ENCODE results near the gene MAPK10.
"Not testable (repeated sequence)": the region's sequence is repeated elsewhere in the genome, so short reads cannot be mapped to it uniquely, and the experiment has no call there.

MAPK10 gene

DNA sequence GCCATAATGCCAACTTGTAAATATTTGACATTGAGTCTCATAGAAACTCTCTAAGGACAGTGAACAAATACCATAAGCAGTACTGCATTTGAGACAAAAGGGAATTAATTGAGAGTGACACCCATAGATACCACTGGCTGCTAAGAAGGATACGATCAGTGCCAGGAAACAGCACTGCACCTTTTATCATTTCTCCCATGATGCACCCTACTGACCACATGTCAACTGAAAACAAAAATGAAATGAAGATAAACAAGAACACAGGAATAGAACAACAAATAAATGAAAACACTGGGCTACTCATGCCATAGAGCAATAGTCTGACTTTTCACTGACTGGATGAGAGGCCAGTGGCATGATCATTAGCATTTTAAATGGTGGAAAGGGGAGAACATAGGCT, 270.8 kb downstream of the MAPK10 start:
- DNase-seq (ENCODE audit: insufficient read length, low spot score) (no peak), FAIRE-seq (no peak)
- no peak for TF ChIP-seq POLR2A (IDR thresholded peaks at IDR 0.05; ENCODE audit: low read depth, low read length)
- no peak for TF ChIP-seq TAF1 (IDR thresholded peaks at IDR 0.05; ENCODE audit: low read depth, low read length)

DNA sequence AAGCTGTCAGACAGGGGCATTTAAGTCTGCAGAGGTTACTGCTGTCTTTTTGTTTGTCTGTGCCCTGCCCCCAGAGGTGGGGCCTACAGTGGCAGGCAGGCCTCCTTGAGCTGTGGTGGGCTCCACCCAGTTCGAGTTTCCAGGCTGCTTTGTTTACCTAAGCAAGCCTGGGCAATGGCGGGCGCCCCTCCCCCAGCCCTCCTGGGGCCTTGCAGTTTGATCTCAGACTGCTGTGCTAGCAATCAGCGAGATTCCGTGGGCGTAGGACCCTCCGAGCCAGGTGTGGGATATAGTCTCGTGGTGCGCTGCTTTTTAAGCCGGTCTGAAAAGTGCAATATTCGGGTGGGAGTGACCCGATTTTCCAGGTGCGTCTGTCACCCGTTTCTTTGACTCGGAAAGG, 284.1 kb downstream of the MAPK10 start:
- FAIRE-seq; DNase-seq (ENCODE audit: insufficient read length, low spot score): not testable (repeated sequence)

DNA sequence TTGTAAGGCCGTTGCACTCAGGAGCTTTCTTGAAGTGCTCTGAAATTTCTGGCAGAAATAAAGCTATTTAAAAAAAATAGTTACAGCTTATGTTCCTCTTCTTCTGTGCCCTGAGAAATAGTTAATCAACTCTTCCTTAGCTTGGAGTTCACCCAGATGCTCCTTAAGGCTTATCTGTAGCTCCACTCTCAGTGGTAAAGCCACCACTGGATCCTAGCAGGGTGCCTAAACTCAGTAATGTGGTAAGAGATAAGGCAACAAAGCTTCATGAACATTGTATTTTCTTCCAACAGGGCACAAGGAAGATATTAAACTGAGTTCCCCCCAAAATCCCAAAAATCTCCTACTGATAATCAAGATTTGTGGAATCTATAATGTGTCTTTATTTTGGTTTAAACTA, 299.5 kb downstream of the MAPK10 start:
- TF ChIP-seq SPI1 (IDR thresholded peaks at IDR 0.05; ENCODE audit: low read depth, low read length) (no peak), TAF1 (IDR thresholded peaks at IDR 0.05; ENCODE audit: low read depth, low read length) (no peak), POU2F2 (IDR thresholded peaks at IDR 0.05; ENCODE audit: low read depth, low read length) (no peak), POLR2AphosphoS5 (IDR thresholded peaks at IDR 0.05; ENCODE audit: low read depth, low read length) (no peak), POLR2A (IDR thresholded peaks at IDR 0.05; ENCODE audit: low read depth, low read length) (no peak), PAX5 (IDR thresholded peaks at IDR 0.05; ENCODE audit: insufficient read depth, low read length, severe bottlenecking) (no peak)
- FAIRE-seq (no peak), DNase-seq (ENCODE audit: insufficient read length, low spot score) (no peak)

DNA sequence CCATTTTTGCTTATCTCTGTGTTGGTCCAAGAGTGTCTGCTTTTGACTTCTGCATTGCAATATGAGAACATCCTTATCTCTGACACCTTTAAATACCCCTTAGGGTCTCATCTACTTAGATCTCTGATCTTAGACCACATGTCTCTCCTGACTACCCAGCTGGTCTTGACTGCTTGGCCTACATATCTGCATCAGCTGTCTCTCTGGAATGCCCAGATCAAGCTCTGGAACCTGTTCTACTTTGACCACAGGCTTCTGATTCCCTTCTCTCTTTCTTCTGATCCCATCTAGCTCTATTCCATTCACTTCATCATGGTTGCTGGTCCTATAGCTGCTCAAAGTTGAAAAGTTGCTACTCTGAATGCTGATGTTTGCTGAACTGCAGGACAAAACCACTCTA, 301.2 kb downstream of the MAPK10 start:
- DNase-seq (ENCODE audit: insufficient read length, low spot score) (no peak), FAIRE-seq (no peak)
- TF ChIP-seq TAF1 (IDR thresholded peaks at IDR 0.05; ENCODE audit: low read depth, low read length) (no peak), POLR2A (IDR thresholded peaks at IDR 0.05; ENCODE audit: low read depth, low read length) (no peak), POLR2AphosphoS5 (IDR thresholded peaks at IDR 0.05; ENCODE audit: low read depth, low read length) (no peak), POU2F2 (IDR thresholded peaks at IDR 0.05; ENCODE audit: low read depth, low read length) (no peak), PAX5 (IDR thresholded peaks at IDR 0.05; ENCODE audit: insufficient read depth, low read length, severe bottlenecking) (no peak), SPI1 (IDR thresholded peaks at IDR 0.05; ENCODE audit: low read depth, low read length) (no peak)

DNA sequence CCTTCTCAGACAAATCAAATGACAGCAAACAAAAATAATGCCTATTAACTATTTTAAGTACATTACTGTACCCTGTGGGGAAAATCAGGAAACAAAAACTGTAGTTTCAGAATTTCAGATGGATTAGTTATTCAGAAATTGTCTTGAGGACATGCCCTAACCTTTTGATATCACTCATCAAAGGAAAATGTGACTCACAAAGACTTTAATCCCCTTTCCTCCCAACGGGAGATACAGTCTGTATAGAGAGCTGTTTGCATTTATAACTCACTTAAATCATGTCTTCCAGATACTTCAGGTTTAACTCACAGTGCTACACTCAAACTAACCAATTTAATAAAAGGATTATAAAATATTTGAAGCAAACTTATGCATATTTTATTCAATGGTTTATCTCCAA, 304.0 kb downstream of the MAPK10 start:
- no peak for DNase-seq (ENCODE audit: insufficient read length, low spot score)
- FAIRE-seq, result no peak

DNA sequence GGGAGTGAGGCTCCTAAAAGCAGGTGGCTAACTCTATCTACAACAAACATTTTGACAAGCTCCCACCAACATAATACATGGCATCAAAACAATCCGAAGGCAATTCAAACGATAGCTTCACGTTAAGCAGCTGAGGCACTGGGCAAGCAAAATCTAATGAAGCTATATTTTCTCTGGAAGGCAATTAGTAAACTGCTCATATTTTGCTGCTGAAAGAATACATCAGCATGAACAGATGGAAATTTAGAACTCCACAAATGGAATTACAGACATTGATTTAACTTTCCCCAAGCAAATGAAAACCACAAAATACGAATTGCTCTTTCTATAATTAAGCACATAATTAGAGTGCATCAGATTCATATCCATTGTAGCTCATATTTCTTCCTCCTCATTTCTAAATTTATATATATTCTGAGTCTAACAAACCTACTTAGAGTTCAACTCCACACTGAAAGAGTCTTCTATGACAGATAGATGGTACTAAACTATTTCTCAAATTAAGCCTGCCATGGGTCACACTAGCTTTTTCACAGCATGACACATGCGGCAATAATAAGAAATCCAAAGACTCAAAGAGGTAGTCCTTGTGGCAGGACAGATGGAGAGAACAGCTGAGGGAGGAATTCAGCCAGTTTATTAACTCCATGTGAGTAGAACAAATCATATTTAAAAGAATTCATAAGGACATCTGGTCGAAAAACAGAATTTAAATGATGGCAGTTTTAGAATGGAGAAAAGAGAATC, 305.4 kb downstream of the MAPK10 start:
- FAIRE-seq, result no peak
- DNase-seq (ENCODE audit: insufficient read length, low spot score), result no peak
- TF ChIP-seq POLR2A (IDR thresholded peaks at IDR 0.05; ENCODE audit: low read depth, low read length) (no peak), POU2F2 (IDR thresholded peaks at IDR 0.05; ENCODE audit: low read depth, low read length) (no peak)

More for the DNA sequence above, 304.0 kb downstream of the MAPK10 start:
- TF ChIP-seq PAX5 (IDR thresholded peaks at IDR 0.05; ENCODE audit: insufficient read depth, low read length, severe bottlenecking) (no peak), SPI1 (IDR thresholded peaks at IDR 0.05; ENCODE audit: low read depth, low read length) (no peak), POLR2A (IDR thresholded peaks at IDR 0.05; ENCODE audit: low read depth, low read length) (no peak), POU2F2 (IDR thresholded peaks at IDR 0.05; ENCODE audit: low read depth, low read length) (no peak), TAF1 (IDR thresholded peaks at IDR 0.05; ENCODE audit: low read depth, low read length) (no peak), POLR2AphosphoS5 (IDR thresholded peaks at IDR 0.05; ENCODE audit: low read depth, low read length) (no peak)

DNA sequence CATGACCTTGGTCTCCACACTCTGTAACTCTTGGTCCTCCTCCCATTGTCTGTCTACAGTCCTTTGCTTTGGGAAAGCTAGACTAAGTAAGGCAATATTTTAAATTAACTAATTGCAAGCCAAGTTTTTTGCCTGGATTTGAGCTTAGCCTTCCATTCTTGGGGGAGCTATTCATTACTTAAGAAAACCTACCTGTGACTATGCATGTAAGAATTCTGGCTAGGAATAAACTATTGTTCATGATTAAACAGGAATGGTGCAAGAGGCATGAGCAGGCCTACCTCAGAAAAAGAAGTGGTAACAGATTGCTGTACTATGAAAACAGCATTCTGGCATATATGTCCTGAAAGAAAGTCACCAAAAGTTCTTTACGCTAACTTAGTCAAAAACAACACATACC, 309.4 kb downstream of the MAPK10 start:
- DNase-seq (ENCODE audit: insufficient read length, low spot score) (no peak), FAIRE-seq (no peak)
- TF ChIP-seq TAF1 (IDR thresholded peaks at IDR 0.05; ENCODE audit: low read depth, low read length) (no peak), POLR2A (IDR thresholded peaks at IDR 0.05; ENCODE audit: low read depth, low read length) (no peak), POU2F2 (IDR thresholded peaks at IDR 0.05; ENCODE audit: low read depth, low read length) (no peak), SPI1 (IDR thresholded peaks at IDR 0.05; ENCODE audit: low read depth, low read length) (no peak), PAX5 (IDR thresholded peaks at IDR 0.05; ENCODE audit: insufficient read depth, low read length, severe bottlenecking) (no peak), POLR2AphosphoS5 (IDR thresholded peaks at IDR 0.05; ENCODE audit: low read depth, low read length) (no peak)

DNA sequence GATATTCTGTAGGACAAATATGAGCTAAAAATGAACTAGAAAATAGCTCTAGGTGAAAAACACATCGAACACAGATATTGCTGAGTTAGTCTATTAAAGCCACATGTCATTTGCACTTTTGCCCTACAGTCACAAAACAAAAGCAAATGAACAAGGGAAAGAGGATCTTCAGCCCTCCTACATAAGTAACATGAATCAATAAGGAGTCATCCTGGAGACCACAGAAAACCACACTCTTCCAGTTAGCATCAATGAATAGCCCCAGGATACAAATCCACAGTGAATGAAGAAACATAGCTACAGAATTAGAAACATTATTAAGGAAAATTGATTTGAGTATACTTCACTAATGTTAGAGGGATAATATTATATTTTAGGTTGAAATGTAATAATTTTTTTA, 311.4 kb downstream of the MAPK10 start:
- DNase-seq (ENCODE audit: insufficient read length, low spot score) (no peak), FAIRE-seq (no peak)
- TF ChIP-seq POLR2A (IDR thresholded peaks at IDR 0.05; ENCODE audit: low read depth, low read length) (no peak), SPI1 (IDR thresholded peaks at IDR 0.05; ENCODE audit: low read depth, low read length) (no peak), PAX5 (IDR thresholded peaks at IDR 0.05; ENCODE audit: insufficient read depth, low read length, severe bottlenecking) (no peak), POU2F2 (IDR thresholded peaks at IDR 0.05; ENCODE audit: low read depth, low read length) (no peak)

DNA sequence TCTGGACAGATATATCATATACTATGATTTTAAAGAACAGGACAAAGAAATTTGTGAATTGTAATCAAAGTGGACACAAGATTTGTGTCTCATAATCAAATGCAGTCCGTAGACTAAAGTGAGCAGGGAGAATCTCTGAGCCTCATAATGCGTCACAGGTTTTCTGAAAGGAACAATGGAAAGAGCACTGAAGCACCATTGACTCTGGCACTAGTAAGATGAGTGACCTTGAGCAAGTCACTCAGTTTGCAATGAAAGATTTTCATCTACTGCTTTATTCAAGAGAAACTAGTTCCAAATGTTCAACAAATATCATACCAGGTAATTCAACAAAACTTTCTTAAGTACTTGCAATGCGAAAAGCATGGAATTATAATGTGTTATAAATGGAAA, 315.3 kb downstream of the MAPK10 start:
- FAIRE-seq, result no peak

DNA sequence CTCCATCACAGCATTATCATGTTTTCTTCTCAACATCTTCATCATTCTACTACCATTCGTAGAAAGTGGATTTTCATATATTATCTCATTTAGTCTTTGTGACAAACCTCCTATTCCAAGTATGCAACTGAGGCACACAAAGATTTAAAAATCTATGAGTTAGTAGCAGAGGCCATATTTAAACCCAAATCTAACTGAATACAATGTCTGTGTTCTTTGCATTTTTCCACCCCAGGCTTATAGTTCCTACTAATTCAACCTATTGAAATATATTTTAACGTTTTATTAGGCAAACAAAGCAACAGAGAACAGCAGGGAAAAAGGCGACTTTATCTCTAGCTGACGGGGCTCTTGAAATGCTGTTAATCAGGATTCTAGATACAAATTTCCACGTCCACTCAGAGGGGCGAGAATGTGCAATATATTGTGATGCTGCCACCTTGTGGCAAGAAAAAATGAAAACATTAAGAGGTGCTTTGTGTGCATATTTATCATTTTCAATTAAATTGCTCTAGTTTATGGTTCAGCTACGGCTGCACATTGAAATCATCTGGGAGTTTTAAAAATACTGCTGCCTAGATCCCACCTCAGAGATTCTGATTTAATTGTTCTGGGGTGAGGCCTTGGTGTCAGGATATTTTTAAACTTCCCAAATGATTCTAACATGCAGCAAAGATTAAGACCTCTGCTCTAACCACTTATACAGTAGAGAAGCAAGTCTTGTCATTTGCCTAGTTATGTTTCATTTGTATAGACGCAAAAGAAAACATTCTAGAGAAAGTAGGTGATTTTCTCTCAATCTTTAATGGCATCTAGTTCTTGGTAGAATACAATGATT, 315.9 kb downstream of the MAPK10 start:
- FAIRE-seq (peak; percentile 58), DNase-seq (ENCODE audit: insufficient read length, low spot score) (no peak)
- TF ChIP-seq SPI1 (IDR thresholded peaks at IDR 0.05; ENCODE audit: low read depth, low read length), result no peak
- TF ChIP-seq PAX5 (IDR thresholded peaks at IDR 0.05; ENCODE audit: insufficient read depth, low read length, severe bottlenecking), result no peak
- no peak for TF ChIP-seq TAF1 (IDR thresholded peaks at IDR 0.05; ENCODE audit: low read depth, low read length)
- no peak for TF ChIP-seq POLR2AphosphoS5 (IDR thresholded peaks at IDR 0.05; ENCODE audit: low read depth, low read length)
- no peak for TF ChIP-seq POLR2A (IDR thresholded peaks at IDR 0.05; ENCODE audit: low read depth, low read length)
- TF ChIP-seq POU2F2 (IDR thresholded peaks at IDR 0.05; ENCODE audit: low read depth, low read length), result no peak

More for the DNA sequence above, 315.3 kb downstream of the MAPK10 start:
- DNase-seq (ENCODE audit: insufficient read length, low spot score), result no peak
- TF ChIP-seq POLR2A (IDR thresholded peaks at IDR 0.05; ENCODE audit: low read depth, low read length), result no peak
- TF ChIP-seq TAF1 (IDR thresholded peaks at IDR 0.05; ENCODE audit: low read depth, low read length), result no peak
- no peak for TF ChIP-seq POU2F2 (IDR thresholded peaks at IDR 0.05; ENCODE audit: low read depth, low read length)
- TF ChIP-seq SPI1 (IDR thresholded peaks at IDR 0.05; ENCODE audit: low read depth, low read length), result no peak
- TF ChIP-seq PAX5 (IDR thresholded peaks at IDR 0.05; ENCODE audit: insufficient read depth, low read length, severe bottlenecking), result no peak
- no peak for TF ChIP-seq POLR2AphosphoS5 (IDR thresholded peaks at IDR 0.05; ENCODE audit: low read depth, low read length)
